Cardiac fibroblast (primary cell): ENCODE measurements around the gene METAP1D.
"Not testable (repeated sequence)": the region's sequence is repeated elsewhere in the genome, so short reads cannot be mapped to it uniquely, and the experiment has no call there.

ENCODE experiments used
- DNase-seq, 2 donors: peaks; one replicate each; pipeline versions ENCODE4 v3.0.0 to v3.0.0-alpha.2; 2010; ENCODE audit warnings: low read depth in 2 of 2
- H3K4me3 ChIP-seq, 2 donors: replicated peaks in 1 of 2; 1 replicate in 1 of 2; 2 replicates in 1 of 2; pipeline ENCODE4 v1.5.1; 2011; ENCODE audit warnings: low read depth in 2 of 2, low read length in 2 of 2, mild to moderate bottlenecking in 2 of 2, moderate library complexity in 1 of 2
- TF ChIP-seq, protein P1 (sequence below): IDR thresholded peaks from one replicate; pipeline ENCODE4 v1.5.1; 2011; ENCODE audit warnings: low read depth, mild to moderate bottlenecking, low read length, inconsistent platforms

METAP1D gene

DNA sequence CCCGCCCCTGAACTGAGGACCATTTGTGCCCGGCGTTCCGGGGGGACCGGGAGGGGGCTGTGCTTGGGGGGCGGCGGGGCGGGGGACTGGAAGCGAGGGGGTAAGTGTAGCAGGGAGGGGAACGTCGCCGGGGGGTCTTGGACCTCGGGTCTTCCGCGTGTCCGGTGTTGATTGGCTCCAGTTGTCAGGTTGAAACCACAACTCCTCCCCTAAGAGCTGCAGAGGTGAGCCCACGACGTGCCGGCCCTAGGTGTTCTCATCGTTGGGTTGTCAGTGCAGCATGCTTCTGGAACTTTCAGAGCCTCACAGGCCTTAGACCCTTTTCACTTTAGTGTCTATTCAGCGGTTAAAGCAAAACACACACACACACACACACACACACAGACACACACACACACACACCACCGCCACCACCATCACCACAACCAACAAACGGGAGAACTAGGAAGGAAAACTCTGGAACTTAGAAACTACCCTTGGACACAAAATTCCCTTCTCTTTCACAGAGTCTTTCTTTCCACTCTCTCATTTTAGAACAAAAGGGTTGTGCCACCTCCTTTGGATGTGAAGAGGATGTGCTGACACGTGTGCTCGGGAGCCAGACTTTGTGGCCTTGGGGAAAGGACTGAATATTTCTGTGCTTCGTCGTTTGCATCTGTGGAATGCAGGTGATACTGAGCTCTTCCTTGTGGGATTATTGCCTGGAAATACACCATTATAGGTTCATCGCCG lies 109.7 kb downstream of the METAP1D start:
- DNase-seq, result no peak
- TF ChIP-seq, protein P1, sequence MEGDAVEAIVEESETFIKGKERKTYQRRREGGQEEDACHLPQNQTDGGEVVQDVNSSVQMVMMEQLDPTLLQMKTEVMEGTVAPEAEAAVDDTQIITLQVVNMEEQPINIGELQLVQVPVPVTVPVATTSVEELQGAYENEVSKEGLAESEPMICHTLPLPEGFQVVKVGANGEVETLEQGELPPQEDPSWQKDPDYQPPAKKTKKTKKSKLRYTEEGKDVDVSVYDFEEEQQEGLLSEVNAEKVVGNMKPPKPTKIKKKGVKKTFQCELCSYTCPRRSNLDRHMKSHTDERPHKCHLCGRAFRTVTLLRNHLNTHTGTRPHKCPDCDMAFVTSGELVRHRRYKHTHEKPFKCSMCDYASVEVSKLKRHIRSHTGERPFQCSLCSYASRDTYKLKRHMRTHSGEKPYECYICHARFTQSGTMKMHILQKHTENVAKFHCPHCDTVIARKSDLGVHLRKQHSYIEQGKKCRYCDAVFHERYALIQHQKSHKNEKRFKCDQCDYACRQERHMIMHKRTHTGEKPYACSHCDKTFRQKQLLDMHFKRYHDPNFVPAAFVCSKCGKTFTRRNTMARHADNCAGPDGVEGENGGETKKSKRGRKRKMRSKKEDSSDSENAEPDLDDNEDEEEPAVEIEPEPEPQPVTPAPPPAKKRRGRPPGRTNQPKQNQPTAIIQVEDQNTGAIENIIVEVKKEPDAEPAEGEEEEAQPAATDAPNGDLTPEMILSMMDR, result no peak
- H3K4me3 ChIP-seq, result no peak overlapping the region

DNA sequence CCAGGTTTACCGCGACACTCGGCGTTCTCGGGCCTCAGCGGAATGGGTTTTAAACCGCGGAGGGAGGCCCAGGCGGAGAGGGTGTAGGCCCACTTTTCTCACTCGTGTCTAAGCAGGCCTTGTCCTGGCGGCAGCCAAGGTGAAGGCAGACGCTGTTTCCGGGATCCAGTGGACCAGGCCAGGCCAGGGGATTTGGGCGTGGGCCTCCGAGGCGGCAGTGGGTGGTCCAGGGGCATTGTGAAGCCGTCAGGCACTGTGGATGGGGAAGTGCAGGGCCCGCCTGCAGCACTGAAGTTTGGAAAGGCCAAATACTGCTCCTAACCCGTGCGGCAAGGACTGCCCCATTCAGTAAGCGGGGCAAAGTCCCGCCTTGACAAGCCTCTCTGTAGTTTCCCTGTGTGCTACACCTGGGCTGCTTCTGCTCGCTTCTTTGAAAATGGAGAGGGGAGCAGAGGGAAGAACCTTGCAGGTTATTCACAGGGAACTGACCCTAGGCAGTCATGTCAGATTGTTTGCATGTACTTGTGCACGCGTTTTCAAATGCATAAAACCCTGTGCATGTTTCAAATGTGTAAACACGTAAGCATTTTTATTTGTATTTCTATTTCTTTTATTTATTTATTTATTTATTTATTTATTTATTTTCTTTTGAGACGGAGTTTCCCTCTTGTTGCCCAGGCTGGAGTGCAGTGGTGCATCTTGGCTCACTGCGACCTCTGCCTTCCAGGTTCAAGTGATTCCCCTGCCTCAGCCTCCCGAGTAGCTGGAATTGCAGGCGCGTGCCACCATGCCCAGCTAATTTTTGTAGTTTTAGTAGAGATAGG lies 110.4 kb downstream of the METAP1D start:
- no peak overlapping the region for H3K4me3 ChIP-seq
- no peak for DNase-seq
- TF ChIP-seq, protein P1, result no peak

DNA sequence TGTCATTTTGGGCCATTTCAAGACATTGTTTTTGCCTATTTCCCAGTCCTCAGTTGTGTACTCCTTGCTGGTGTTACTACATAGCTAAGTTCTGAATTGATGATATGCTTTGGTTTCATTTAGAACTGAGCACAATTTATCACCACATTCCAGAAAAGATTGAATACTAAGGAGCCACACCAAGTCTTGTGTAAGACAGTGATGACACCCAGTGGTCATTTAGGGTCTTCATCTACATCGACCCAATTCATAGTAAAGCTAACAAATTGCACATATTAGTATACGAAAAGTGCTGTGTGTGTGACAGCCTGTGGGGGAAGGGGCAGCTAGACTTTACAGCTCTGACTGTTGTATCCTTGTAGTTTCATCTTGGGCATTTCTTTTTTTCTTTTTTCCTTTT lies 113.9 kb downstream of the METAP1D start:
- TF ChIP-seq, protein P1, result no peak
- H3K4me3 ChIP-seq, result no peak overlapping the region
- peak; percentile 55 to 66 for DNase-seq

DNA sequence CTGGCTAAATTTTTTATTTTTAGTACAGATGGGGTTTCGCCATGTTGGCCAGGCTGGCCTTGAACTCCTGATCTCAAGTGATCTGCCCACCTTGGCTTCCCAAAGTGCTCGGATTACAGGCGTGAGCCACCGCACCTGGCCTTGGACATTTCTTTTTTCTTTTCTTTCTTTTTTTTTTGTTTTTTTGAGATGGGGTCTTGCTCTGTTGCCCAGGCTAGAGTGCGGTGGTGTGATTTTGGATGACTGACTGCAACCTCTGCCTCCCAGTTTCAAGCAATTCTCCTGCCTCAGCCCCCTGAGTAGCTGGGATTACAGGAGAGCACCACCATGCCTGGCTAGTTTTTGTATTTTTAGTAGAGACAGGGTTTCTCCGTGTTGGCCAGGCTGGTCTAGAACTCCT lies 114.4 kb downstream of the METAP1D start:
- not testable (repeated sequence) for H3K4me3 ChIP-seq, DNase-seq

DNA sequence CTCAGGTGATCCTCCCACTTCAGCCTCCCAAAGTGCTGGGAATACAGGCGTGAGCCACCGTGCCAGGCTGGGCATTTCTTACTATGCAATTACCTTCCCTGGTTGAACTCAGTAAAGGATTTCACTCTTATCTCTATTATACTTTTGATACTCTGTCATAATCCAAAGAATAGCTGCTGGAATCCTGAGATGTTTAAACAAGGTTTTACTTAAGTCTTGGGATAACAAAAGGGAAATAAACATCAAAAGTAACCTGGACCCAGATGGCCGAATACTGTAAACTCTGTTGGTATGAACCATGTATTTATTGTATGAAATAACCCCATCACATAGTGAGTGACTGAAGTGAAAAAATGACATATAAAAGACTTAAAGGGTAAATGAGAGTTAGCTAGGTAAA lies 114.8 kb downstream of the METAP1D start:
- TF ChIP-seq, protein P1, result no peak
- H3K4me3 ChIP-seq, result no peak overlapping the region
- no peak for DNase-seq

DNA sequence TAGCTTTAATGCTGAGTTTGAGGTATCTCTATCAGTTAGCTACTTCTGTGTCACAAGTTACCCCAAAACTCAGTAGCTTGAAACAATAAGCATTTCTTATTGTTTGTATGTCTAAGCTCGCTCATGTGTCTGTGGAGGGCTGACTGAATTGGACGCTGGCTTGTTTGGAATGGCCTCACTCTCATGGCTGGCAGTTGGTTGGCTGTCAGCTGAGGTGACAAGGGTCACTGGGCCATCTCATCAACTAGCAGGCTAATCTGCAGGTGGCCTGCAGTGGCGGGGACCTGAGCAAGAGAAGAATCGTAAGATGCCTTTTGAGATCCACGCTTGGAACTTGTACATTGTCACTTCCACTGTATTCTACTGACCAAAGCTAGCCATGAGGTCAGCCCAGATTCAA lies 116.4 kb downstream of the METAP1D start:
- TF ChIP-seq, protein P1, result no peak
- no peak for DNase-seq
- H3K4me3 ChIP-seq, result no peak overlapping the region

DNA sequence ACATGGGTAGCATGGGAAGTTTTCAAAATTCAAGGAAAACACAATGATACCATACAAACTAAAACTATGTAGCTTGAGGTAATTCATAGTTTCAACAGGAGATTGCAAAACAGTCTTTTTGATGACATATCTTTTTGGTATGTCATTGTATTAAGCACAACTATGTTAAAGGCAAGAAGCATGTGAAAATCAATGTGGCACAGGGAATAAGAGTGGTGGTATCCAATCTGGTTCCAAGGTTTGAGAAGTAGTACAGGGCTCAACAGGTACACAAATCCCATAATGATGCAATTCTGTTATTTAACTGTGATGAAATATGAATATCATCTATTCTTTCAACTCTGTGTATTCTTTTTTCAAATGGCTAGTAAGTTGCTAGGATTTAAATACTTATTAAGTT lies 119.3 kb downstream of the METAP1D start:
- TF ChIP-seq, protein P1, result no peak
- peak; percentile 71 to 91 for DNase-seq
- H3K4me3 ChIP-seq, result no peak overlapping the region
